HCT116 (cell line): ENCODE measurements around the gene ASB8. TPM values are rescaled to one million over a fixed set of nuclear protein-coding genes. Genes with fewer than 3 reads are reported as not detected.

Experiments used
- ATAC-seq: fragments of 200-7000 bp; cut with Tn5 transposase; 2 replicates; pipeline ENCODE4 v1.9.1; 2020; ENCODE audit warnings: mild to moderate bottlenecking, moderate library complexity
- BruUV-seq: library from RNA; stranded (reverse); fragments of 400-500 nt; replicated peaks from 2 replicates; lab custom pipeline; 2021; lab: Mats Ljungman, UMichigan
- CTCF ChIA-PET: fragments of 300-600 bp; sonication (Branson Sonifier 250); formaldehyde crosslinking; loops from one replicate; lab custom pipeline; 2021; ENCODE audit warnings: antibody characterized with exemption; lab: Charles Lee
- POLR2A ChIA-PET: fragments of 300-600, 350-600 bp; sonication (Branson Sonifier 250); formaldehyde crosslinking; loops from one replicate; lab custom pipeline; 2021; ENCODE audit warnings: antibody characterized with exemption; lab: Charles Lee
- RAD21 ChIA-PET, 2 experiments: fragments of 300-600 bp; sonication (Branson Sonifier 250); formaldehyde crosslinking; loops; one replicate each; lab custom pipeline; 2023; ENCODE audit warnings: low total read pairs in 2 of 2; ENCODE audit not compliant: uncharacterized antibody in 2 of 2, unreplicated experiment in 2 of 2, low non-redundant PET in 1 of 2; lab: Charles Lee
- DNase-seq: peaks from one replicate; pipeline ENCODE4 v3.0.0-alpha.2; 2010; ENCODE audit warnings: low read depth, low spot score
- H2AFZ ChIP-seq: fragments of 200-600 bp; shearing (Covaris generic), sonication (generic); 2 replicates; pipeline ENCODE4 v1.6.1; 2017; ENCODE audit warnings: low read depth, mixed run types, mixed read lengths, antibody characterized with exemption, low read length; ENCODE audit not compliant: poor library complexity, severe bottlenecking
- H3K27ac ChIP-seq: 2 replicates; pipeline ENCODE4 v1.5.1; 2012; ENCODE audit warnings: low read depth, low read length
- H3K27me3 ChIP-seq: fragments of 200-600 bp; sonication (generic); 2 replicates; pipeline ENCODE4 v1.6.1; 2016; ENCODE audit warnings: mixed run types, low read length, mixed read lengths; ENCODE audit not compliant: insufficient read depth
- H3K36me3 ChIP-seq, 2 experiments: fragments of 200-500 bp in 1 of 2; fragments of 200-600 bp in 1 of 2; sonication (Bioruptor generic) in 1 of 2; sonication (generic) in 1 of 2; 2 replicates each; pipeline versions ENCODE4 v1.5.1 to v1.6.1; 2014 to 2016; ENCODE audit warnings: low read length in 2 of 2, inconsistent platforms in 1 of 2, mixed read lengths in 1 of 2, mixed run types in 1 of 2; ENCODE audit not compliant: insufficient read depth in 2 of 2, control insufficient read depth in 1 of 2
- H3K4me1 ChIP-seq, 2 experiments: fragments of 200-600 bp in 1 of 2; sonication (generic) in 1 of 2; 2 replicates each; pipeline versions ENCODE4 v1.5.1 to v1.6.1; 2012 to 2017; ENCODE audit warnings: low read length in 2 of 2, inconsistent platforms in 1 of 2, mild to moderate bottlenecking in 1 of 2, mixed read lengths in 1 of 2, mixed run types in 1 of 2, moderate library complexity in 1 of 2; ENCODE audit not compliant: insufficient read depth in 2 of 2, control insufficient read depth in 1 of 2
- H3K4me2 ChIP-seq: fragments of 200-600 bp; sonication (generic); 2 replicates; pipeline ENCODE4 v1.6.1; 2017; ENCODE audit warnings: mixed run types, low read length, mixed read lengths
- H3K4me3 ChIP-seq, 2 experiments: fragments of 200-600 bp in 1 of 2; sonication (generic) in 1 of 2; replicated peaks in 1 of 2; 2 replicates each; pipeline ENCODE4 v1.5.1; 2011 to 2016; ENCODE audit warnings: low read length in 2 of 2, control low read depth in 1 of 2, low read depth in 1 of 2, mild to moderate bottlenecking in 1 of 2, mixed read lengths in 1 of 2, mixed run types in 1 of 2
- H3K79me2 ChIP-seq: fragments of 200-600 bp; sonication (generic); 2 replicates; pipeline ENCODE4 v1.6.1; 2017; ENCODE audit warnings: mild to moderate bottlenecking, mixed run types, low read length, moderate library complexity, mixed read lengths; ENCODE audit not compliant: insufficient read depth
- H3K9ac ChIP-seq: fragments of 200-600 bp; sonication (generic); 2 replicates; pipeline ENCODE4 v1.6.1; 2016; ENCODE audit warnings: low read length, mixed read lengths
- H3K9me2 ChIP-seq: fragments of 200-600 bp; sonication (generic), shearing (Covaris generic); 2 replicates; pipeline ENCODE4 v1.6.1; 2017; ENCODE audit warnings: mixed run types, mild to moderate bottlenecking, moderate library complexity; ENCODE audit not compliant: insufficient read depth
- H3K9me3 ChIP-seq, 2 experiments: fragments of 200-500 bp in 1 of 2; fragments of 200-600 bp in 1 of 2; sonication (Bioruptor generic) in 1 of 2; sonication (generic) in 1 of 2; 2 replicates each; pipeline ENCODE4 v1.6.1; 2014 to 2017; ENCODE audit warnings: low read length in 2 of 2, mixed read lengths in 2 of 2, inconsistent platforms in 1 of 2, low read depth in 1 of 2, mild to moderate bottlenecking in 1 of 2, mixed run types in 1 of 2, moderate library complexity in 1 of 2; ENCODE audit not compliant: control insufficient read depth in 1 of 2, insufficient read depth in 1 of 2
- H4K20me1 ChIP-seq: fragments of 200-600 bp; sonication (generic), shearing (Covaris generic); 2 replicates; pipeline ENCODE4 v1.6.1; 2017; ENCODE audit warnings: mixed run types, mild to moderate bottlenecking, moderate library complexity; ENCODE audit not compliant: insufficient read depth
- CBX3 ChIP-seq: IDR thresholded peaks from 2 replicates; pipeline ENCODE4 v1.6.1; 2012; ENCODE audit warnings: low read depth
- CEBPB ChIP-seq: IDR thresholded peaks from 2 replicates; pipeline ENCODE4 v1.6.1; 2012; ENCODE audit warnings: low read depth
- EGR1 ChIP-seq: IDR thresholded peaks from 2 replicates; pipeline ENCODE4 v1.6.1; 2012; ENCODE audit warnings: low read depth
- ELF1 ChIP-seq: IDR thresholded peaks from 2 replicates; pipeline ENCODE4 v1.6.1; 2012; ENCODE audit warnings: low read depth, borderline replicate concordance
- FOSL1 ChIP-seq: IDR thresholded peaks from 2 replicates; pipeline ENCODE4 v1.6.1; 2012; ENCODE audit warnings: low read depth
- JUND ChIP-seq: IDR thresholded peaks from 2 replicates; pipeline ENCODE4 v1.6.1; 2012
- POLR2A ChIP-seq: IDR thresholded peaks from 2 replicates; pipeline ENCODE4 v1.7.0; 2011; ENCODE audit warnings: borderline replicate concordance; ENCODE audit not compliant: insufficient read depth, insufficient read length; ENCODE audit errors: extremely low read depth
- POLR2AphosphoS5 ChIP-seq: IDR thresholded peaks from 2 replicates; pipeline ENCODE4 v1.6.1; 2011; ENCODE audit warnings: mild to moderate bottlenecking, low read depth, low read length, moderate library complexity
- RAD21 ChIP-seq: IDR thresholded peaks from 2 replicates; pipeline ENCODE4 v1.6.1; 2012; ENCODE audit warnings: low read depth, mild to moderate bottlenecking
- SIN3A ChIP-seq: IDR thresholded peaks from 2 replicates; pipeline ENCODE4 v1.6.1; 2012; ENCODE audit warnings: low read depth
- SP1 ChIP-seq: IDR thresholded peaks from 2 replicates; pipeline ENCODE4 v1.6.1; 2012; ENCODE audit warnings: low read depth
- SRF ChIP-seq: IDR thresholded peaks from 2 replicates; pipeline ENCODE4 v1.6.1; 2012; ENCODE audit warnings: low read depth
- TCF7L2 ChIP-seq: IDR thresholded peaks from 2 replicates; pipeline ENCODE4 v1.7.0; 2011; ENCODE audit warnings: borderline replicate concordance, inconsistent platforms; ENCODE audit not compliant: insufficient read depth, insufficient read length; ENCODE audit errors: extremely low read depth
- YY1 ChIP-seq: IDR thresholded peaks from 2 replicates; pipeline ENCODE4 v1.6.1; 2011; ENCODE audit warnings: low read length, low read depth, moderate library complexity, mild to moderate bottlenecking; ENCODE audit not compliant: insufficient replicate concordance; ENCODE audit errors: extremely low read depth
- ZFX ChIP-seq: fragments of 450-650 bp; IDR thresholded peaks from 2 replicates; pipeline ENCODE4 v1.6.1; 2017
- ZNF274 ChIP-seq: fragments of 200-500 bp; sonication (Bioruptor generic); IDR thresholded peaks from 2 replicates; pipeline ENCODE4 v1.6.1; 2014; ENCODE audit warnings: mild to moderate bottlenecking, low read depth, low read length, inconsistent platforms
- intact Hi-C: fragments of 100-400 bp; cut with micrococcal nuclease; formaldehyde crosslinking; loops from 2 replicates; pipeline ENCODE4 v1.10.0; 2022
- total RNA-seq: library from RNA; stranded (reverse); gene quantifications from one replicate; pipeline ENCODE4 v1.2.1, GENCODE V29; 2021; ENCODE audit not compliant: unreplicated experiment
- TF ChIP-seq, protein P1 (sequence below), 3 experiments: fragments of 200-600 bp in 1 of 3; sonication (generic) in 1 of 3; IDR thresholded peaks in 2 of 3; conservative IDR thresholded peaks in 1 of 3; 2 replicates each; pipeline ENCODE4 v1.5.1; 2012 to 2017; ENCODE audit warnings: low read depth in 2 of 3, low read length in 2 of 3, antibody characterized with exemption in 1 of 3, borderline replicate concordance in 1 of 3, control low read depth in 1 of 3, mild to moderate bottlenecking in 1 of 3, mixed read lengths in 1 of 3, mixed run types in 1 of 3, moderate library complexity in 1 of 3; ENCODE audit not compliant: insufficient read depth in 1 of 3
- TF ChIP-seq, protein P2 (sequence below): IDR thresholded peaks from 2 replicates; pipeline ENCODE4 v1.6.1; 2011; ENCODE audit warnings: mild to moderate bottlenecking, low read length, moderate library complexity; ENCODE audit not compliant: insufficient replicate concordance; ENCODE audit errors: extremely low read depth
- TF ChIP-seq, protein P3 (sequence below): IDR thresholded peaks from 2 replicates; pipeline ENCODE4 v1.6.1; 2012; ENCODE audit warnings: low read depth
- TF ChIP-seq, protein P4 (sequence below): IDR thresholded peaks from 2 replicates; pipeline ENCODE4 v1.6.1; 2012

The ASB8 gene
- total RNA-seq, 1 experiment from 2014 or later, result 14.0 TPM

DNA sequence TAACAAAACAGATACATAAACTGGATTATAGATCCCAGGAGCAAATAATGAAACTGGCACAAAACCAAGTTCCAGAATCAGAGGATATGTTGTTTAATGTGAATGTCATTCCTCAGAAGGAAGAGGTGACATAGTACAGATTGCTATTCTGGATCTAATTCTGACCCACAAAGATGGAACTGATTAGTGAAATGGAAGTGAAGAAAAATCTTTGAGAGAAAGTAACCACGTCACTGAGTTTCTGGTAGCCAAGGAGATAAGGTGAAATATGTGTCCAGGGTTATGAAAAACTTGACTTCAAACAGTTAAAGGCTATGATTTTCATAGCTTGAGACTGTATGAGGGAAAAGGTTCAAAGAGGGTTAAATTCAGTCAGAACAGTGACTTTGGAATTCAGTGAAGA lies 37.5 kb upstream of the ASB8 start:
- no peak overlapping the region for H3K4me3 ChIP-seq
- no peak overlapping the region for H2AFZ ChIP-seq
- no peak overlapping the region for H3K27ac ChIP-seq
- no peaks in the 10 kb centered on the region for H3K36me3 ChIP-seq
- peaks cover 10 to 20% of the 10 kb centered on the region in 2 experiments; a peak in 3 of 4 replicates for H3K4me1 ChIP-seq
- no peaks in the 10 kb centered on the region for H3K79me2 ChIP-seq
- BruUV-seq, result no TSS peak
- H3K27me3 ChIP-seq, result no peaks in the 10 kb centered on the region
- no peak for DNase-seq
- CTCF ChIA-PET, result no interaction called here
- no peaks in the 10 kb centered on the region for H4K20me1 ChIP-seq
- intact Hi-C loops, result loop anchor here (5.0 to 10.0 kb wide), 2 partner anchors 158 to 260 kb away; partner anchors contain the start of gene ZNF641
- H3K9me2 ChIP-seq, result no peaks in the 10 kb centered on the region
- no peak overlapping the region for H3K9ac ChIP-seq
- POLR2A ChIA-PET, result no interaction called here
- RAD21 ChIA-PET, result no interaction called here
- no peaks in the 10 kb centered on the region for H3K9me3 ChIP-seq
- H3K4me2 ChIP-seq, result no peak overlapping the region
- ATAC-seq, result no peak
- TF ChIP-seq ZNF274 (no peak), POLR2A (no peak), SP1 (no peak), SRF (no peak), CBX3 (no peak), CEBPB (no peak), ZFX (no peak), RAD21 (no peak), ELF1 (no peak), YY1 (no peak), EGR1 (no peak), FOSL1 (no peak), POLR2AphosphoS5 (no peak), TCF7L2 (no peak), JUND (no peak), SIN3A (no peak)
- TF ChIP-seq, protein P1, sequence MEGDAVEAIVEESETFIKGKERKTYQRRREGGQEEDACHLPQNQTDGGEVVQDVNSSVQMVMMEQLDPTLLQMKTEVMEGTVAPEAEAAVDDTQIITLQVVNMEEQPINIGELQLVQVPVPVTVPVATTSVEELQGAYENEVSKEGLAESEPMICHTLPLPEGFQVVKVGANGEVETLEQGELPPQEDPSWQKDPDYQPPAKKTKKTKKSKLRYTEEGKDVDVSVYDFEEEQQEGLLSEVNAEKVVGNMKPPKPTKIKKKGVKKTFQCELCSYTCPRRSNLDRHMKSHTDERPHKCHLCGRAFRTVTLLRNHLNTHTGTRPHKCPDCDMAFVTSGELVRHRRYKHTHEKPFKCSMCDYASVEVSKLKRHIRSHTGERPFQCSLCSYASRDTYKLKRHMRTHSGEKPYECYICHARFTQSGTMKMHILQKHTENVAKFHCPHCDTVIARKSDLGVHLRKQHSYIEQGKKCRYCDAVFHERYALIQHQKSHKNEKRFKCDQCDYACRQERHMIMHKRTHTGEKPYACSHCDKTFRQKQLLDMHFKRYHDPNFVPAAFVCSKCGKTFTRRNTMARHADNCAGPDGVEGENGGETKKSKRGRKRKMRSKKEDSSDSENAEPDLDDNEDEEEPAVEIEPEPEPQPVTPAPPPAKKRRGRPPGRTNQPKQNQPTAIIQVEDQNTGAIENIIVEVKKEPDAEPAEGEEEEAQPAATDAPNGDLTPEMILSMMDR (IDR thresholded peaks at IDR 0.05 in 2 of 3, conservative IDR thresholded peaks at IDR 0.05 in 1 of 3; ENCODE audit: borderline replicate concordance in 1 of 3, insufficient read depth in 1 of 3, low read depth in 2 of 3, low read length in 2 of 3), result no peak
- TF ChIP-seq, protein P2, sequence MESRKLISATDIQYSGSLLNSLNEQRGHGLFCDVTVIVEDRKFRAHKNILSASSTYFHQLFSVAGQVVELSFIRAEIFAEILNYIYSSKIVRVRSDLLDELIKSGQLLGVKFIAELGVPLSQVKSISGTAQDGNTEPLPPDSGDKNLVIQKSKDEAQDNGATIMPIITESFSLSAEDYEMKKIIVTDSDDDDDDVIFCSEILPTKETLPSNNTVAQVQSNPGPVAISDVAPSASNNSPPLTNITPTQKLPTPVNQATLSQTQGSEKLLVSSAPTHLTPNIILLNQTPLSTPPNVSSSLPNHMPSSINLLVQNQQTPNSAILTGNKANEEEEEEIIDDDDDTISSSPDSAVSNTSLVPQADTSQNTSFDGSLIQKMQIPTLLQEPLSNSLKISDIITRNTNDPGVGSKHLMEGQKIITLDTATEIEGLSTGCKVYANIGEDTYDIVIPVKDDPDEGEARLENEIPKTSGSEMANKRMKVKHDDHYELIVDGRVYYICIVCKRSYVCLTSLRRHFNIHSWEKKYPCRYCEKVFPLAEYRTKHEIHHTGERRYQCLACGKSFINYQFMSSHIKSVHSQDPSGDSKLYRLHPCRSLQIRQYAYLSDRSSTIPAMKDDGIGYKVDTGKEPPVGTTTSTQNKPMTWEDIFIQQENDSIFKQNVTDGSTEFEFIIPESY, result no peak
- TF ChIP-seq, protein P3, sequence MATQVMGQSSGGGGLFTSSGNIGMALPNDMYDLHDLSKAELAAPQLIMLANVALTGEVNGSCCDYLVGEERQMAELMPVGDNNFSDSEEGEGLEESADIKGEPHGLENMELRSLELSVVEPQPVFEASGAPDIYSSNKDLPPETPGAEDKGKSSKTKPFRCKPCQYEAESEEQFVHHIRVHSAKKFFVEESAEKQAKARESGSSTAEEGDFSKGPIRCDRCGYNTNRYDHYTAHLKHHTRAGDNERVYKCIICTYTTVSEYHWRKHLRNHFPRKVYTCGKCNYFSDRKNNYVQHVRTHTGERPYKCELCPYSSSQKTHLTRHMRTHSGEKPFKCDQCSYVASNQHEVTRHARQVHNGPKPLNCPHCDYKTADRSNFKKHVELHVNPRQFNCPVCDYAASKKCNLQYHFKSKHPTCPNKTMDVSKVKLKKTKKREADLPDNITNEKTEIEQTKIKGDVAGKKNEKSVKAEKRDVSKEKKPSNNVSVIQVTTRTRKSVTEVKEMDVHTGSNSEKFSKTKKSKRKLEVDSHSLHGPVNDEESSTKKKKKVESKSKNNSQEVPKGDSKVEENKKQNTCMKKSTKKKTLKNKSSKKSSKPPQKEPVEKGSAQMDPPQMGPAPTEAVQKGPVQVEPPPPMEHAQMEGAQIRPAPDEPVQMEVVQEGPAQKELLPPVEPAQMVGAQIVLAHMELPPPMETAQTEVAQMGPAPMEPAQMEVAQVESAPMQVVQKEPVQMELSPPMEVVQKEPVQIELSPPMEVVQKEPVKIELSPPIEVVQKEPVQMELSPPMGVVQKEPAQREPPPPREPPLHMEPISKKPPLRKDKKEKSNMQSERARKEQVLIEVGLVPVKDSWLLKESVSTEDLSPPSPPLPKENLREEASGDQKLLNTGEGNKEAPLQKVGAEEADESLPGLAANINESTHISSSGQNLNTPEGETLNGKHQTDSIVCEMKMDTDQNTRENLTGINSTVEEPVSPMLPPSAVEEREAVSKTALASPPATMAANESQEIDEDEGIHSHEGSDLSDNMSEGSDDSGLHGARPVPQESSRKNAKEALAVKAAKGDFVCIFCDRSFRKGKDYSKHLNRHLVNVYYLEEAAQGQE, result no peak
- TF ChIP-seq, protein P4, sequence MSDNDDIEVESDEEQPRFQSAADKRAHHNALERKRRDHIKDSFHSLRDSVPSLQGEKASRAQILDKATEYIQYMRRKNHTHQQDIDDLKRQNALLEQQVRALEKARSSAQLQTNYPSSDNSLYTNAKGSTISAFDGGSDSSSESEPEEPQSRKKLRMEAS, result no peak
- TF ChIP-seq, all 23 proteins: peak for 0
